Stimulated activated CD8-positive, alpha-beta memory T cell treated with anti-CD3 and anti-CD28 coated beads, Interleukin-12 subunit alpha, Interleukin-12 subunit beta, amount 100 ng/mL, for 24 hours (primary cell): ENCODE results near the gene ABO.
"Not testable (repeated sequence)": the region's sequence is repeated elsewhere in the genome, so short reads cannot be mapped to it uniquely, and the experiment has no call there.

Source experiments
- DNase-seq: peaks from one replicate; pipeline ENCODE4 v3.0.0-alpha.2; 2020; ENCODE audit errors: extremely low read depth

The ABO gene

DNA sequence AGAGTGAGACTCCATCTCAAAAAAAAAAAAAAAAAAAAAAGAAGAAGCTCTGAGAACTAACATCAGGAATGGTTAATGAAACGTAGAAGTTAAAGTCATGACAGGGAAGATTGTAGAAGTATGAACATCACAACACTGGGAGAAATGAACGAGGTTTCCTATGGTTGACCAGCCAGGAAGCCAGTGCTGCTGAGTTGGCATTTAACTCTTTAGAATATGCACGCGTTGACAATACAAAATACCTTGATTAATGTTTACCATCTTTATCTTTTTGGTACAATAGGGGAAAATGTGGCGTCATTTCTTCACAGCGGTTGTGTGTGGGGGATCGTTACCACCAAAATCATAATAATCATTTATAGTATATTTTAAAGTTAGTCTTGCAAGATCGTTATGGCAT is 32.0 kb downstream of the ABO start:
- no peak for DNase-seq

DNA sequence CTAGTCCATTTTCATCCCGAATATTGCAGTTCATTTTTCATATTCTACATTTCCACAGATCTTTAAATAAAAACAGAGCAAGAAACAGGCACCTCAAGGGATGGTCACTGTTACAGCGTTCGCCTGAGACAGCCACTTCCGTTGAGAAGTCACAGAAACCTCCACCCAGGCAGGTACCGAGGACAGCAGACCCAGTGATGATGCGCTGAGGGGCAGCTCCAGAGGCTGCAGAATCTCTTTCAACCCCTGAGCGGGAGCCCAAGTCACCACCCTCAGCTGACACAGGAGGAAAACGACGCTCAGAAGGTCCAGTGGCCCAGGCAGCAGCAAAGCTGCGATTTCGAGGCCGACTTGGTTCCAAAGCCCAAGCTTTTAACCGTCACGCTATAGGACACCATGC is 32.8 kb downstream of the ABO start:
- DNase-seq: no peak

- no peak for DNase-seq
These were observed 35.4 kb downstream of the ABO start for GRCh38 chr9:133239533-133240090.

DNA sequence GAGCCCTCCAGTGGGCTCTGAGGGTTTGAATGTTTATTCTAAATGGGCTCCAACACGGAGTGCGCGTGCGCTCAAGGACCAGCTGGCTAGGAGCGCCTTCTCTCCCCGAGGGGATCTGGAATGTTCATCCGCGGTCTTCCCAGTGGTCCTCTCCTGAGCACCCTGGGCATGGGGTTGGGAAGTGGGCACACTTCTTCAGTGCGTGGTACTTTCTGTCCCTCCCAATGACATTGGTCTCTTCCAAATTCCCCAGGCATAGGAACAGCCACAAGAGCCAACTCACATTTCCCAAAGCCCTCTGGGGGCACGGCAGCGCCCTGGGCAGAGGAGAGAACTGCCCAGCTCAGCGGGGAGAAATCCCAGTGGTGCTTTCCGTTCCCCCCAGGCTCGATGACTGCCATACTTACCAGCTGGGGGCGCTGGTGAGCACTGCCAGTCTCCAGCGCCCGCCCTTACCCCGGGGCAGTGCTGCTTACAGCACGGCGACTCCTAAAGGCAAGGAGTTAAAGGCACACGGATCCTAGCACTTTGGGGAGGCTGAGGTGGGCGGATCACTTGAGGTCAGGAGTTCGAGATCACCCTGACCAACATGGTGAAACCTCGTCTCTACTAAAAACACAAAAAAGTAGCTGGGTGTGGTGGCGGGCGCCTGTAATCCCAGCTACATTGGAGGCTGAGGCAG is 36.0 kb downstream of the ABO start:
- DNase-seq: peak; percentile 37

- peak; percentile 8 for DNase-seq
These were observed 36.6 kb downstream of the ABO start for GRCh38 chr9:133238272-133238850.

DNA sequence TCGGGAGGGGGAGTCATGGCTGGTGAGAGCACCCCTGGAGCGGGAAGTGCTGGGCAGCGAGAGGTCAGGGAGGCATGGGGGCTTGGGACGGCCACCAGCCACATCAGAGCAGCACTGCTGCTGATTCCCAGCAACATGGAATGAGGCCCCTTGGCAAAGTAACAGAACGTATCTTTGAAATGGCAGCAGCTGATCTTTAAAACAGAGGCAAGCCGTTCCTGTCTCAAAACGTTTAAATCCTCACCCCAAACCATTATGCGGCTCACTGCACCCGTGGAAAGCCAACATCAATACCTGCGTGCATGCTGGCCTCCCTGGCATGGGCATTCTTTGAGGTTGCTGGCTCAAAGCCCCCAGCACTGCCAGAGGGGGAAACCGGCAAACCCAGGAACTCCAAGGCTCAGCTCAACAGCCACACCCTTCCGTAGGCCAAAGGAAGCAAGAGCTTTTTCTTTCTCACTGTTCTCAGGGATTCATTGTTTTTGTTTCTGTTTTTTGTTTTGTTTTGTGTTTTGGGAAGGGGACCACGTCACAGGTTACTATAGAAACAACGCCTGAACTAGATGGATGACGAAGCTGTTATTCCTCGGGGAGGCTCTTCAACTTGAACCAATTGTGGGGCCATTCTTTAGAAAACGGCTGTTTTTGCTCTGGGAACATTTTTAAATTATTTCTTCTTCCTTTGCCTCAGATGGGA is 37.8 kb downstream of the ABO start:
- no peak for DNase-seq

- DNase-seq: not testable (repeated sequence)
These were observed 38.5 kb downstream of the ABO start for GRCh38 chr9:133236291-133237034.

- no peak for DNase-seq
These were observed 39.3 kb downstream of the ABO start for GRCh38 chr9:133235549-133236222.

DNA sequence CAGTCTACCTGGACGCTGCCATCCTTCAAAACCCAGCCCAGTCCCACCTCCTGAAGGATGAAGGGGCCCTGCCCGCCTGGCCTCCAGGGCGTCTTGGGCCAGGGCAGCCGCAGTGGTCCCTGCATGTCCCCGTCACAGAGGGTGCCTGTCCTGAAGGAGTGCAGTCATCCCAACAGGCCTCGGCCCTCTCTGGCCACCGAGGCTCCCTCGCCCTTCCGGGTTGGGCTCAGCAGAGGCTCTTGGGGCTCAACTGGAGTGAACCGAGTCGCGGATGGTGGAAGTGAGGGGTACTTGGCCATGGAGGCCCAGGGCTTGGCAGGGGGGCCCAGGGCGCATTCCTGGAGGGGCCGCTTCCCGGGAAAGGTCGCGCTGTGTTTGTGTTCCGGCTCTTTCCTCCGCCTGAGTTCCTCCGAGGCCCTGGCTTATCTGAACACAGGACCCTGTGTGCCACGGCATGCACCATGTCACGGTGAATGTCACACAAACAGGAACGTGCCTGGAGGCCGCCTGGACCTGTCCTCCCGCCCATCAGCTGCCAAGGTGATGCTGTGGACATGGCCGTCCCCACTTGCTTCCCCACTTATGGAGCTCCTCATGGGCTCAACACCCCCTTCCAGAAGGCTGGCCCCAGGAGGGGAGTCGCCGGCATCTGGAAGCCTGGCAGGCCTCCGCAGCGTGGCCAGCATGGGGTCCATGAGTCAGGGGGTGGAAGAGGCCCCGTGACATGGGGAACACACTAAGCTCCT is 40.3 kb downstream of the ABO start:
- DNase-seq: no peak

DNA sequence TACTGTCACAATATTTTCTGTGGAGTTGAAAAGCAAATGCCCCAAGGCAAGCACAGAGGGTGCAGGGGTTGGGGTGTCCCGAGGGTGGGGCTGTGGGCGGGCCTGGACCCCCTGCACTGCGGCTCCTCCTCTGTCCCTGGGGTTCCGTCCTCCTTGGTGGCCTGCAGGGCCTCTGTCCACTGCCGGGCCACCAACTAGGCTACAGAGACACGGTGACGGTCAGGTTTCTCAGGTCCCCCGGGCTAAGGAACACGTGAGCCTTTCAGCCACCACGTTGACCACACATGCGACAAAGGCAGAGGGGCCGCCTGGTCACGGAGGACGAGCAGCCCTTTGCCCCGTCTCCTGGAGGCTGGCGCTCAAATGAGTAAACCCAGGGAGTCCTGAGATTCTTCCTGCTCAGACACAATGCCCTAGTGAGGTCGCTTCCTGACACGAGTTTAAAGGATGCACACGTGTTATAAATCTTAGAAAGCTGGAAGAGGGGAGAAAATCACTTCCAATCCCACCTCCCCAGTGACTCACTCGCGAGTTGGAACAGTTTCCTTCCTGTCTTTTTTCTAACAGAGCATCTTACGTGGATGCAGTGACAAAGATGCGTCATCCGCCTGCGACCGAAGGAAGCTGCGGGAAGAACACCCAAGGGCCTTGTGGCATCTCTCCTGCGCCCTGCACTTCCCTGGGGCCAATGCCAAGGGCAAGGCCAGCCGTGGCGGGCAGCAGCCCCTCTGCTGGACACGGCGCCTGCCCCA is 41.1 kb downstream of the ABO start:
- no peak for DNase-seq

DNA sequence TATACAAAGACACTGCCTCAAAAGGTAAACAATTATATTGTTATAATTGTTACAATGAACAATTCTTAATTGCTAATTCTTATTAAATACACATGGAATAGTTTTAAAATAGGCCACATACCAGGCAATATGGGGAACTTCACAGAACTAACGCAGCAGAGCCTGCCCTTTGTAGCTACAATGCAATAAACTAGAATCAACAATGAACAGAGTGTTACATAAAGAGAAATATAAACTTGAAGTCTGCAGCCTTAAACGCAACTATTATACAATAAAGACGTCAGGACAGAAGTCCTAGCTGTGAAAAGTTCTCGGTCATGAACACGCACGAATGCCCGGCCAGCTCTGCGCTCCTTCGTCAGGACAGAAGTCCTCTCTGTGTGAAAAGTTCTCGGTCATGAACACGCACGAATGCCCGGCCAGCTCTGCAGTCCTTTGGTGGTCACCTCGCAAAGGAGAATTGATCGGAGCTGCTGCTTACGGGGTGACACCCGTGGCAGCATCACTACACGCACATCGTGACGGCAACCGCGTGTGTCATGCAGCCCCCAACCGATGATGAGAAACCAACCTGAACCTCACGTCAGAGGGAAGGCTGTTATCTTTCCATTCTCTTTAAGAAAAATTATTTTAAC is 43.0 kb downstream of the ABO start:
- not testable (repeated sequence) for DNase-seq

- DNase-seq: not testable (repeated sequence)
These were observed 44.5 kb downstream of the ABO start for GRCh38 chr9:133230514-133230913.

DNA sequence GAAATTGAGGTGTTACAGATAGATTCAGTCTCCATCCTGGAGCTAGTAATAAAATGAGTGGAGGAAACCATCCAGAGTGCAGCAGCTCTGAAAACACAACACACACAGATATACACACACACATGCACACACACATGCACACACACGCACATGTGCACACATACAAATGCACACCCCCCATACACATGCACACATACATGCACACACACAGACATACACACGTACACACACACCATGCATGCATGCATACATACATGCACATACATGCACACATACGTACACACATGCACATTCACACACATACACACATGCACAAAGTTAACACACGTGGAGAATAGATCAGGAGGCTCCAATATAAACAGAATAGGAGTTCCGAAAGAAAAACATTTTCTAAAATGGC is 44.9 kb downstream of the ABO start:
- DNase-seq: no peak

DNA sequence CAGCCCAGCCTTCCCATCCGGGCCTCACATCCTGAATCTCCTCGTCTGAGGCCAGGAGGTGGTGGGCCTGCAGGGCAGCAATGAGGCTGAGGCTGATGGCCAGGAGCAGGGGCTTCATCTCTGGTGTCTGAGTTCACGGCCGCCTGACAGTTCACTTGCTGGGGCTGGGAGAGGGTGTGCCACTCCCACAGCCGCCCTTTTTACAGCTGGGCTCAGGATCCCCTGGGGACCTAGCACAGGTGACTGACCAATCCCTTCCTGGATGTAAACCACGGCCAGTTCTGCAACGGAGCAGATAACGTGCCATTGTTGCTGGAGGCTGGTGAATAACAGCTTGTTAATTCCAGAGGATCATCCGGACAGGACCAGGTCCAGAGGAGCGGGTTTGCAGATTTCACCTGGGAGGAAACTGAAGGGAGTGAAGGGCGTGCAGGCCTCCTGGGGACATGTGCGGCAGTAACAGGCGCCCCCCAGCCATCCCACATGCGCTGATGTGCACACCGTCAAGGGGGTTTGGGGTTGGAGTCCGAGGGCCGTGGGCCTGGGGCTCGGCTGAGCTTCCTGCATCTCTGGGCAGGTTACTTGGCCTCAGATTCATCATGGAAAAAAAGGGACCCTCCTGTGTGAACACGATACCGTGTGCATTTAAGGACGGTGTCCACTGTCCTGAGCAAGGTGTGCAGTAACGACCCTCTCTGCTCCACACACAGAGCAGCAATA is 46.4 kb downstream of the ABO start:
- DNase-seq: not testable (repeated sequence)

- not testable (repeated sequence) for DNase-seq
These were observed 47.0 kb downstream of the ABO start for GRCh38 chr9:133227996-133228395.

DNA sequence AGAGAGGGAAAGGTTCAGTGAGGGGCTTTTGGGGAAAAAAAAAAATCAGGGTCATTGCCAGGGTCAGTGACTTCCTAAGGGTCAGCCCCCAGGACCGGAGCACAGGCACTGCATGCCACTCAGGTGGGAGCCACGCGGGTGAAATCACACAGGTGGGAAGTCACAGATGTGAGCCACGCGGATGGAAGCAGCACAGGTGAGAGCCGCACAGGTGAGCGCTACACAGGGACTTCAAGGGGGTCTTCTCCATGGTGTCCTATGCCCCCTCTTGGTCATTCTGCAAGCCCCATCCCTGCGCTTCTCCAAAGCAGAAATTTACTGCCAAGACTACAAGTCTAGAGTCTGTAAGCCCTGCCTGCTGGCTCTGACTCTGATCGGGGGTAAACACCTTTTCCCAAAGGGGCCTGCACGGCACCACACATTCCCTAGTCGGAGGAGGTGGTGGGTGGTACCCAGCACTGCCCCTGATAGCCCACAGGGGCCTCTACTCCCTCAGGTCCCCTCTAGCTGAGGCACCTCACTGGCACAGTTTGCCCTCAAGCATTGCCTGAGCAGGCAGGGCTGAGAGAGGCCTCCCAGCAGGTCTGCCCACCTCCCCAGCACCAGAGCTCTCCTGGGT is 47.6 kb downstream of the ABO start:
- DNase-seq: no peak

GRCh38 chr9:133226219-133227171 is 48.5 kb downstream of the ABO start:
- DNase-seq: no peak
